Lung microvascular endothelial cell (primary cell): Measurements from ENCODE around the gene POU2AF2. TPM values are rescaled to one million over a fixed set of nuclear protein-coding genes. Genes with fewer than 3 reads are reported as not detected.
"Not testable (repeated sequence)": the region's sequence is repeated elsewhere in the genome, so short reads cannot be mapped to it uniquely, and the experiment has no call there.

Source experiments
- DNase-seq, 2 donors: peaks; one replicate each; pipeline versions ENCODE4 v3.0.0 to v3.0.0-alpha.2; 2010; ENCODE audit warnings: low read depth in 2 of 2
- total RNA-seq: library from RNA; depleted of rRNA; stranded (reverse); fragments of >200 nt; gene quantifications from 2 replicates; pipeline ENCODE4 v1.2.1, GENCODE V29; 2014

The POU2AF2 gene
- not detected in 2 replicates for total RNA-seq

- DNase-seq, result no peak
Measured at GRCh38 chr11:111245425-111245824, at the start of gene POU2AF2. TSS of gene POU2AF2 (plus strand) at chr11:111245725. CDS start at chr11:111245854, 129 bp downstream.

- DNase-seq, result no peak
Measured at GRCh38 chr11:111200010-111200534, 45.5 kb upstream of the POU2AF2 start.

GRCh38 chr11:111204211-111204610 lies 41.3 kb upstream of the POU2AF2 start:
- no peak for DNase-seq

GRCh38 chr11:111205632-111206385 lies 39.7 kb upstream of the POU2AF2 start:
- no peak for DNase-seq

GRCh38 chr11:111206472-111206871 lies 39.1 kb upstream of the POU2AF2 start:
- DNase-seq, result peak in 1 of 2 donors; percentile 36

GRCh38 chr11:111207213-111207612 lies 38.3 kb upstream of the POU2AF2 start:
- no peak for DNase-seq

GRCh38 chr11:111209543-111210355 lies 35.8 kb upstream of the POU2AF2 start:
- no peak for DNase-seq

- no peak for DNase-seq
Measured at GRCh38 chr11:111213256-111213655, 32.3 kb upstream of the POU2AF2 start.

- no peak for DNase-seq
Measured at GRCh38 chr11:111220721-111221120, 24.8 kb upstream of the POU2AF2 start.

GRCh38 chr11:111221208-111221607 lies 24.3 kb upstream of the POU2AF2 start:
- no peak for DNase-seq

GRCh38 chr11:111221936-111222335 lies 23.6 kb upstream of the POU2AF2 start:
- DNase-seq, result not testable (repeated sequence)

- not testable (repeated sequence) for DNase-seq
Measured at GRCh38 chr11:111222821-111223455, 22.6 kb upstream of the POU2AF2 start.

- DNase-seq, result no peak
Measured at GRCh38 chr11:111225881-111226280, 19.6 kb upstream of the POU2AF2 start.

- no peak for DNase-seq
Measured at GRCh38 chr11:111229604-111230003, 15.9 kb upstream of the POU2AF2 start.

- no peak for DNase-seq
Measured at GRCh38 chr11:111230122-111230465, 15.4 kb upstream of the POU2AF2 start.

- no peak for DNase-seq
Measured at GRCh38 chr11:111231836-111232235, 13.7 kb upstream of the POU2AF2 start.

- no peak for DNase-seq
Measured at GRCh38 chr11:111236383-111236782, 9.1 kb upstream of the POU2AF2 start.

GRCh38 chr11:111237926-111238325 lies 7.6 kb upstream of the POU2AF2 start:
- no peak for DNase-seq

GRCh38 chr11:111246956-111247355 lies 1.4 kb downstream of the POU2AF2 start:
- no peak for DNase-seq

GRCh38 chr11:111250936-111251335 lies 5.4 kb downstream of the POU2AF2 start:
- peak in 1 of 2 donors; percentile 4 for DNase-seq

- DNase-seq, result no peak
Measured at GRCh38 chr11:111253131-111253530, 7.6 kb downstream of the POU2AF2 start.

GRCh38 chr11:111253630-111254029 lies 8.1 kb downstream of the POU2AF2 start:
- DNase-seq, result no peak
